ENCODE measurements around the gene UPK3A. TPM values are rescaled to one million over a fixed set of nuclear protein-coding genes. Genes with fewer than 3 reads are reported as not detected.
"Not testable (repeated sequence)": the region's sequence is repeated elsewhere in the genome, so short reads cannot be mapped to it uniquely, and the experiment has no call there.

The UPK3A gene
- total RNA-seq, 1 donor from 2014 or later, result not detected

GRCh38 chr22:45309422-45310227 is 24.9 kb downstream of the UPK3A start, which contains the start of gene FAM118A:
Gene FAM118A, plus strand, starts transcription at chr22:45309934. Its CDS starts 12,446 bp downstream, at chr22:45322380.
- DNase-seq, result peak; percentile 96

GRCh38 chr22:45310331-45310976 is 25.7 kb downstream of the UPK3A start:
- DNase-seq, result no peak

- DNase-seq, result no peak
These were observed 26.3 kb downstream of the UPK3A start for GRCh38 chr22:45310977-45311531.

- DNase-seq, result no peak
These were observed 27.7 kb downstream of the UPK3A start for GRCh38 chr22:45312415-45312814.

- no peak for DNase-seq
These were observed 28.1 kb downstream of the UPK3A start for GRCh38 chr22:45312856-45313255.

GRCh38 chr22:45314054-45314721 is 29.4 kb downstream of the UPK3A start:
- DNase-seq, result no peak

GRCh38 chr22:45314786-45315185 is 30.0 kb downstream of the UPK3A start:
- no peak for DNase-seq

- DNase-seq, result no peak
These were observed 32.2 kb downstream of the UPK3A start for GRCh38 chr22:45316796-45317526.

GRCh38 chr22:45317551-45318167 is 32.9 kb downstream of the UPK3A start:
- no peak for DNase-seq

- DNase-seq, result peak; percentile 37
These were observed 33.4 kb downstream of the UPK3A start for GRCh38 chr22:45318168-45318557.

GRCh38 chr22:45318558-45319323 is 34.0 kb downstream of the UPK3A start:
- DNase-seq, result no peak

GRCh38 chr22:45319324-45319685 is 34.6 kb downstream of the UPK3A start:
- no peak for DNase-seq

- DNase-seq, result no peak
These were observed 35.7 kb downstream of the UPK3A start for GRCh38 chr22:45320357-45320976.

- no peak for DNase-seq
These were observed 37.1 kb downstream of the UPK3A start for GRCh38 chr22:45321827-45322226.

GRCh38 chr22:45322873-45323525 is 38.2 kb downstream of the UPK3A start:
- DNase-seq, result no peak

GRCh38 chr22:45323695-45324094 is 38.9 kb downstream of the UPK3A start:
- no peak for DNase-seq

- DNase-seq, result no peak
These were observed 39.6 kb downstream of the UPK3A start for GRCh38 chr22:45324311-45324711.

- DNase-seq, result not testable (repeated sequence)
These were observed 43.5 kb downstream of the UPK3A start for GRCh38 chr22:45328261-45328660.

- no peak for DNase-seq
These were observed 44.2 kb downstream of the UPK3A start for GRCh38 chr22:45328822-45329529.

All from occipital lobe (tissue), 2 donors.